ENCODE measurements around the gene SLC27A4.

DNA sequence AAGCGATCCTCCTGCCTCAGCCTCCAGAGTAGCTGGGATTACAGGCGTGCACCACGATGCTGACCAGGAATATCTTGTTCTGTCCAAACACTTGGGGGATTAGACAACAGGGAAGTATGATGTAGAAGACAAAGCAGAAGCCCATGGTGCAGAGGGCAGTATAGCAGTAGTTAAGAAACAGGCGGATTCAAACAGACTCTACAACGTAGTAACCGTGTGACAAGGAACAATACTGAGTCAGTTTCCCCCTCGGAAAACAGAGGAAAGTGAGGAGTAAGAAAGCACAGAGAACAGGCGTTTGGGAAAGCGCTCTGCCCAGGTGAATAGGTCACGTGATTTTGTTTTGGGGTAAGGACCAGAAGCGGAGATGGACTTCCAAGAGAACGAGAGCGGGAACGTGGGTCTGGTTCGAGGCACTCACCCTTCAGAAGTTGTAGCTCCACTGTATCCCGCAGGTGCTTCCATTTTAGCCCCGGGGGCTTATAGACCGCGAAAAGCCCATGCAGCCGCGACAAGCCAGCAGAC lies 18.4 kb upstream of the SLC27A4 start:
- TF ChIP-seq, protein P1, sequence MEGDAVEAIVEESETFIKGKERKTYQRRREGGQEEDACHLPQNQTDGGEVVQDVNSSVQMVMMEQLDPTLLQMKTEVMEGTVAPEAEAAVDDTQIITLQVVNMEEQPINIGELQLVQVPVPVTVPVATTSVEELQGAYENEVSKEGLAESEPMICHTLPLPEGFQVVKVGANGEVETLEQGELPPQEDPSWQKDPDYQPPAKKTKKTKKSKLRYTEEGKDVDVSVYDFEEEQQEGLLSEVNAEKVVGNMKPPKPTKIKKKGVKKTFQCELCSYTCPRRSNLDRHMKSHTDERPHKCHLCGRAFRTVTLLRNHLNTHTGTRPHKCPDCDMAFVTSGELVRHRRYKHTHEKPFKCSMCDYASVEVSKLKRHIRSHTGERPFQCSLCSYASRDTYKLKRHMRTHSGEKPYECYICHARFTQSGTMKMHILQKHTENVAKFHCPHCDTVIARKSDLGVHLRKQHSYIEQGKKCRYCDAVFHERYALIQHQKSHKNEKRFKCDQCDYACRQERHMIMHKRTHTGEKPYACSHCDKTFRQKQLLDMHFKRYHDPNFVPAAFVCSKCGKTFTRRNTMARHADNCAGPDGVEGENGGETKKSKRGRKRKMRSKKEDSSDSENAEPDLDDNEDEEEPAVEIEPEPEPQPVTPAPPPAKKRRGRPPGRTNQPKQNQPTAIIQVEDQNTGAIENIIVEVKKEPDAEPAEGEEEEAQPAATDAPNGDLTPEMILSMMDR (IDR thresholded peaks at IDR 0.05) = no peak
- no peak for TF ChIP-seq ZFX (IDR thresholded peaks at IDR 0.05; ENCODE audit: borderline replicate concordance)
